Measurements from ENCODE around the gene GSTO1. TPM values are rescaled to one million over a fixed set of nuclear protein-coding genes. Genes with fewer than 3 reads are reported as not detected.
A peak's percentile ranks its signal among the peaks of the same experiment; 100 is the strongest.
"Not testable (repeated sequence)": the region's sequence is repeated elsewhere in the genome, so short reads cannot be mapped to it uniquely, and the experiment has no call there.

The GSTO1 gene
- total RNA-seq, 1 donor from 2014 or later = 195 TPM

DNA sequence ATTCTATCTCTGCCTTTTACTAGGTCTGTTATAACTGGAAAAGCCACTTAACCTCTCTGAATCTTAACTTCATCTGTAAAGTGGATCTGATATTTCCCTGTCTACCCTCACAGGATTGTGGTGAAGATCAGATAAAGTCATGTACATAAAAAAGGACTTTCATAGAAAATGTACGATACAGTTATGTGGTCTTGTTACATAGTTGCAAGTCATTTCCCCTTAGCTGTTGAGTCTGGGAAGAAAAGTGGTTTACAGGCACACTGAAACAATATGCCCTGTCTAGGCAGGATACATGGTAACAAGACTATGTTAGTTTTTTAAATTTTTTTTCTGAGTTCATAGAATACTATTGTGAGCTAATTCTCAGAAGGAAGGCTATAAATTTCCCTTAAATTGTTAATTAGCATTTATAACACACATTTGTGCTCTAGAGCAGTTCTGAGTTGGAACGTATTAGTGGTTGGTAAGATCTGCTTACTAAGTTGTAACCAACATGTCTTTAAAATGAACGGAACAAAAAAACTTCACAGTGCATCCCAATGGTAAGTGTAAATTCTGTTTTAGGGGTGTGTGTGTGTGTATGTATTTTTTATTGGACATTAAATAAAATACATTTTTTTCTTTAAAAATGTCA lies 7.1 kb upstream of the GSTO1 start:
- no peak overlapping the region for H3K4me3 ChIP-seq (ENCODE audit: low read depth, low read length)
- no peak for DNase-seq (ENCODE audit: low read depth)
- TF ChIP-seq, protein P1, sequence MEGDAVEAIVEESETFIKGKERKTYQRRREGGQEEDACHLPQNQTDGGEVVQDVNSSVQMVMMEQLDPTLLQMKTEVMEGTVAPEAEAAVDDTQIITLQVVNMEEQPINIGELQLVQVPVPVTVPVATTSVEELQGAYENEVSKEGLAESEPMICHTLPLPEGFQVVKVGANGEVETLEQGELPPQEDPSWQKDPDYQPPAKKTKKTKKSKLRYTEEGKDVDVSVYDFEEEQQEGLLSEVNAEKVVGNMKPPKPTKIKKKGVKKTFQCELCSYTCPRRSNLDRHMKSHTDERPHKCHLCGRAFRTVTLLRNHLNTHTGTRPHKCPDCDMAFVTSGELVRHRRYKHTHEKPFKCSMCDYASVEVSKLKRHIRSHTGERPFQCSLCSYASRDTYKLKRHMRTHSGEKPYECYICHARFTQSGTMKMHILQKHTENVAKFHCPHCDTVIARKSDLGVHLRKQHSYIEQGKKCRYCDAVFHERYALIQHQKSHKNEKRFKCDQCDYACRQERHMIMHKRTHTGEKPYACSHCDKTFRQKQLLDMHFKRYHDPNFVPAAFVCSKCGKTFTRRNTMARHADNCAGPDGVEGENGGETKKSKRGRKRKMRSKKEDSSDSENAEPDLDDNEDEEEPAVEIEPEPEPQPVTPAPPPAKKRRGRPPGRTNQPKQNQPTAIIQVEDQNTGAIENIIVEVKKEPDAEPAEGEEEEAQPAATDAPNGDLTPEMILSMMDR (conservative IDR thresholded peaks at IDR 0.05; ENCODE audit: low read depth, low read length) = no peak

- H3K4me3 ChIP-seq (ENCODE audit: low read depth, low read length); DNase-seq (ENCODE audit: low read depth): not testable (repeated sequence)
Measured at GRCh38 chr10:104248931-104249330, 5.8 kb upstream of the GSTO1 start.

GRCh38 chr10:104250371-104250770 lies 4.3 kb upstream of the GSTO1 start:
- H3K4me3 ChIP-seq (ENCODE audit: low read depth, low read length) = no peak overlapping the region
- no peak for DNase-seq (ENCODE audit: low read depth)
- TF ChIP-seq, protein P1 (conservative IDR thresholded peaks at IDR 0.05; ENCODE audit: low read depth, low read length) = no peak

GRCh38 chr10:104251443-104251842 lies 3.2 kb upstream of the GSTO1 start:
- no peak overlapping the region for H3K4me3 ChIP-seq (ENCODE audit: low read depth, low read length)
- DNase-seq (ENCODE audit: low read depth) = no peak
- TF ChIP-seq, protein P1 (conservative IDR thresholded peaks at IDR 0.05; ENCODE audit: low read depth, low read length) = no peak

- no peak for DNase-seq (ENCODE audit: low read depth)
- H3K4me3 ChIP-seq (ENCODE audit: low read depth, low read length) = no peak overlapping the region
- TF ChIP-seq, protein P1 (conservative IDR thresholded peaks at IDR 0.05; ENCODE audit: low read depth, low read length) = no peak
Measured at GRCh38 chr10:104252368-104252767, 2.3 kb upstream of the GSTO1 start.

GRCh38 chr10:104253106-104253505 lies 1.6 kb upstream of the GSTO1 start:
- TF ChIP-seq, protein P1 (conservative IDR thresholded peaks at IDR 0.05; ENCODE audit: low read depth, low read length) = no peak
- no peak for DNase-seq (ENCODE audit: low read depth)
- H3K4me3 ChIP-seq (ENCODE audit: low read depth, low read length) = no peak overlapping the region

DNA sequence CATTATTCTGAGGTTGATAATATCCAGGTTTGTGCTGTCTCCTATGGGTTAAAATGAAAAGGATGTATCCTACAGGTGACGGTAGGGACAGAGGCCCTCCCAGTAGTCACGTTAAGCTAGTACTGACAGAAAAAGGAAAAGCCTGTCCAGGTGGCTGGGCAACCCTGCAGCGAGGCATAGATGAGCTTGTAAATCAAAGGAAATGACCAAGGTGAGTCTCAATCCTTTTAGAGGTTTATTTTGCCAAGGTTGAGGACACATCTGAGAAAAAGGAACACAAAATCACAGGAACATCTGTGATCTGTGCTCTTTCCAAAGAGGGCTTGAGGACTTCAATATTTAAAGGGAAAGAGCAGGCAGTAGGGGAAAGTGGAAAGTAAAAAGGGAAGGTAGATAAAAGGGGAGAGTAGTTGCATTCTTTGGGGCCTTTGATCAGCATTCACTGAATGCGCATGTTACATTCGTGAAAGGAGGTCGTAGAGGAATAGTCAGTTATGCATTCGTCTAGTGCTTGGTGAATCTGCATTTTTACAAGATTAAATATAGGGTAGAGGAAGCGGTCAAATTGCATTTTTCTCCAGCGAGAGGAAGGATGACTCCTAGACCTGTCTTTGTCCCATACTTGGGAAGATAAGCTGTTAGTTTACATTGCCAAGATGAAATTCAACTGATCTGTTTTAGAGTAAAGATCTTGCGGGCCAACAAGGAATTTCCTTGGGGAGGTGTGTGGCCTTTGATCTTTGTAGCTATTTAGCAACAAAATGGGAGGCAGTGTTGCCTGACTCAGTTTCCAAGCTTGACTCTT lies 884 bp upstream of the GSTO1 start:
- TF ChIP-seq, protein P1 (conservative IDR thresholded peaks at IDR 0.05; ENCODE audit: low read depth, low read length) = no peak
- DNase-seq (ENCODE audit: low read depth) = no peak
- H3K4me3 ChIP-seq (ENCODE audit: low read depth, low read length) = peak overlapping the region; percentile 92
